ENCODE data around the gene SAMSN1.
"Not testable (repeated sequence)": the region's sequence is repeated elsewhere in the genome, so short reads cannot be mapped to it uniquely, and the experiment has no call there.

Gene SAMSN1

DNA sequence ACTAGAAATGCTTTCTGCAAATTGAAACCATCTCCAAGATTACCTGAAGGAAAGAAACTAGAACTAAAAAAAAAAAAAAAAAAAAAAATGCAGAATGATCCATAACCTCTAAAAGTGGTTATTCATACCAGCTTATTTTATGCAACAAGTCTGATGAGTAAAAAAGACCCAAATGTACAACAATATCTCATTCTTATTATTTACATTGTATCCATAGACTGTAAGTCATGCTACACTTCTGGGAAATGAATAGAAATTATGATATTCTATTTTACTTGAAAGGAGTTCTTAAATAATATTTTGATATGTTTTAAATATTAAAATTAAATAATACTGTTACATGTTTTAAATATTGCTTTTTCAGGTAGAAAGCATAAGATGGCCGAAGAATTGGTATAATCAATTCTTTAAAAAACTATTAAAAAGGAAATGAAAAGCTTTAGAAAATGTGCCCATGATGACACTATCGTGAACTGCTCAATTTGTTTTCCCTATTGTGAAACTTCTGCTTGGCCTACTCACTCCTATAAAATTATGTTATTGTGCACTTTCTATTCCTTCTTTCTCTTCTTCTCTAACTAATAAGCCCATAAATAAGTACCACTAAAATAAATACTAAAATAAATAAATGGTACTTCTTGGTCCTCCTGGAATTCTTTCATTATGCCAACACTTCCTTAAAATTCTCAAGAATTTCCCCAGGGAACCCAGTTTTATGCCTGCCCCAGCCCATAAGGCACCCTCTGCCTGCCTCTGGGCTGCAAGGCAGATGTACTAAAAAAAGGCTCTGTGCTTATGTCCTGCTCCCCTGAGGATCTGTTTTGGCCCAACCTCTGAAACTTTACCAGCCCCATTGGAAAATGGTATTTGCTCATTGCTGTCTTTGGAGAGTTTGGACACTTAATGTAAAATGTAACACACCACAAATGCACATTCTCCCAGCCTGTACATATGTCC lies 18.1 kb downstream of the SAMSN1 start:
- no peak for DNase-seq

GRCh38 chr21:14526836-14527695 lies 19.0 kb downstream of the SAMSN1 start:
- DNase-seq: peak in 1 of 2 experiments; percentile 16

DNA sequence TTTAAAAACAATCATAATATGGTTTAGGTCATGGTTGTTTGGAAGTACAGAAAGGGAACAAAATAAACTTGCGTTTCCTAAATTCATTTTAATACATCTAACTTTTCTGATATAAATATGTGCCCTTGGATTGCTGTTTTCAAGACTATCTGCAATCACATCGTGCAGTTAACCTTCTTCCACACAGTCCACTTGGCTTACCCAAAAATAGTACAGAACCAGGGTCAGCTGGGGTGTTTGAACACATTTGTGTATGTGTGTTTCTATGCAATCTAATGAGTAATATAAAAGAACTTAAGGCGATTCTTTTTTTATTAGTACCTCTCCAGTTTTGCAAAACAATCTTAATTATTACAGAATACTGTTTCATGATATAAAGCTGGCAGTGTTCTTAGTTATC lies 19.9 kb downstream of the SAMSN1 start:
- DNase-seq: no peak

DNA sequence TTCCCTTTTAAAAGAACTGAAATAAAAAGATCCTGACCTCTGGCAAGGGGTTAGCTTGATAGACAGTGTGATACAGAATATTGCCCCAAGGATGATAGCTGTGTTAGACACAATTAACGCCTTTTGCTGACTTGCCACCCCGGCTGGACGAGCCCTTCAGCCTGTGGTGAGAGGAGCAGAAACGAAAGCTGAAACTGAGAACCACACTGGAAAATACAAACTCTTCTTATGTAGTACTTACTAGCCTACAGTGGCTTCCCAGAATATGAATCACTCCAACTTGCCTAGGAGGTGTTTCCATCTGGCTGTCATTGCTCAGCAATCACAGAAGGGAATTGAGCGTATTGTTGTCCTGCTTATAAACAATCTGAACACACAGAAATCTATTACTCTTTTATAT lies 22.9 kb downstream of the SAMSN1 start:
- DNase-seq: no peak

DNA sequence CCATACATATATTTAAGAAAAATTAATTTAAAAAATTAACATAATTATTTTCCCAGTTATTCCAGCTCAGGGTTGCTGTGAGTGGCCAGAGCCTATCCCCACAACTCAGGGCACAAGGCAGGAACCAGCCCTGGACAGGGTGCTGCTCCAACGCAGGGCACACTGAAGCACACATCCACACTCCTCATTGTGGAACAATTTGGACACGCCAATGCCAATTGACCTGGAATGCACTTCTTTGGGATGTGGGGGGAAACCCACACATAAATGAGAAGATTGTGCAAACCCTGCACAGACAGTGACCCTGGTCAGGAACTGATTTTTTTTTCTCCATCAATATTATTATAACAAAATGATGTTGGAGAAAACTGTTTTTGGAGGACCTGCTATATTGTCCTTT lies 23.4 kb downstream of the SAMSN1 start:
- DNase-seq: no peak

DNA sequence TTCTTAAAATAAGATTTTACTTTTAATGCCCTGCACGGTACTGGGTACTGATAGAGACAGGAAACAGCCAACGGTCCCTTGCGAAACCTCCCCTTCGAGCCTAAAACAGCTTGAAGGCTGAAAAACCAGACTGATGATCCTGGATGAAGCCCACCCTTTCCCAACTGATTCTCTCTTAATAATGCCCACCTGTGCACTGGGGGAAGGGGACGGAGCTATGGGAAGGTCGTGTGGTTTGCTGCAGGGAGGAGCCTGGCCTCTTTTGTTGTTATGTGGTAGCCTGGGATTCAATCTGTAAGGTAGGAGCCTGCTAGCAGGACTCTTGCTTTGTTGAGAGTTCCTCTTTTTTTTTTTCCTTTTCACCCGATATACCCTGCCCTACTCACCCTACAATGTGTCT lies 25.6 kb downstream of the SAMSN1 start:
- no peak for DNase-seq

DNA sequence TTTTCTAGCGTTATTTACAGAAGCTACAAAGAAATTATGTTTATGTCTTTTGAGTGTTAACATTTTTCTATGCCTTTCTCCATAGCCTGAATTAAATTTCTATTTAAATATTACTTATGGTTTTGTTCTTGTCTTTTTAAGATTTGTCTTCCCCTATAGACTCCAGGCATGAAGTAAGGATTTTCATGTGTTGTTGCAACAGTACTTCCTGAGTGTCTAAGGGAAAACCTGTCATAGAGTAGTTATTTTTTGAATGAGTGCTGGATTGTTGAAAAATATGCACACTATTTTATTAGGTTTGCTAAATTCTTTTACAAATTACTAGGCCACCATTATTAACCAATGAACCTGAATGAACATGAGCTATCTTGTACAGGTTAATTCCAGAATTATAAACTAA lies 27.1 kb downstream of the SAMSN1 start:
- DNase-seq: no peak

DNA sequence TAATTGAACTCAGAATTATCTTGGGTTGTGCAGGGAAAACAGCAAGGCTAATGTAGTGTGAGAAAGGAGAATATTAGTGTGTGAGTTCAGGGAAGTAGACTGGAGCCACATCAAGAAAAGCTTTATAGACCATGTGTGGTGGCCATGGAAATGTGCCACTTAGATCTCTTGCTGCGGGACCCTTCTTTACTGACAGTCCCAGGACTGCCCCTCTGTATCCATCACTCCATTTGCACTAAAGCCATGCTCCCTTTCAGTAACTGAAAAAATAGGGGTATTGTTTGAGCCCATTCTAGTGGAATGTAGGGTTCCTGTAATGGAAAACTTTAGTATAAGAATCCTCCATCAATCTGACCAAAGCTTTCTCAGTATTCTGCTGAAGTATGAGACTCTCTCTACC lies 32.3 kb downstream of the SAMSN1 start:
- no peak for DNase-seq

GRCh38 chr21:14506859-14507457 lies 39.2 kb downstream of the SAMSN1 start:
- not testable (repeated sequence) for DNase-seq

GRCh38 chr21:14500873-14501272 lies 45.2 kb downstream of the SAMSN1 start:
- no peak for DNase-seq

DNA sequence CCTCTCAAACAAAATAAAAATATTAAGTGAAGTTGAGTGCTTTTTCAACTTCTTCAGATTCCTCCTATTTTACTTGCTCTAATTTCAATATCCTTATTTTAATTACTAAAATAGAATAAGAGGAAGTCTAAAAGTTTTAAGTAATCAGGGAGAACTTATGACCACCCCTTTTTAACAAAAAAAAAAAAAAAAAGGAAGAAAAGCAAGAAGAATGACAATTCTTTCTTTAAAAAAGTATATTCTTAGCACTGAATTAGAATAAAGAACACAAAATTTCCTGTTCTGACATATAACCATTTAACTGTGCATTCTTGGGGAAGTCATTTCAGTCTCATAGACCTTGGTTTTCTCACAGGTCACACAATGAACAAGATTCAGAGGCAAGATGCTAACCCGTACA lies 46.8 kb downstream of the SAMSN1 start:
- no peak for DNase-seq

DNA sequence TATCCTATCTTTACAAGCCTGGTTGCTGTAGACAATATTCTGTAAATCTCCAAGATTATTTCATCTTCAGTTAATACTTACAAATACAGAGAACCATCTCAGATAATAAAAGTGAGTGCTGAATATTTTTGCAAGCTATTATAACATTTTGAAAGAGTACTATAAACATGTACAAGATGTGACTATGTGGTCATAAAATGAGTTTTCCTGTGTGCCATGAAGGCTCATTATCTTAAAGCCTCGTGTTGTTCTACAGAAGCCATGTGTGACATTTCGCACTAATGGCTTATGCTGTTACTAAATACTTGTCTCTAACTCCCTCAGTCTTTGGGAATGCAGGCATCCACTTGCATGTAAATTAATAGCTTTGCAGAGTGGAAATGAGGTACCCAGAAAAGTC lies 48.3 kb downstream of the SAMSN1 start:
- DNase-seq: no peak

DNA sequence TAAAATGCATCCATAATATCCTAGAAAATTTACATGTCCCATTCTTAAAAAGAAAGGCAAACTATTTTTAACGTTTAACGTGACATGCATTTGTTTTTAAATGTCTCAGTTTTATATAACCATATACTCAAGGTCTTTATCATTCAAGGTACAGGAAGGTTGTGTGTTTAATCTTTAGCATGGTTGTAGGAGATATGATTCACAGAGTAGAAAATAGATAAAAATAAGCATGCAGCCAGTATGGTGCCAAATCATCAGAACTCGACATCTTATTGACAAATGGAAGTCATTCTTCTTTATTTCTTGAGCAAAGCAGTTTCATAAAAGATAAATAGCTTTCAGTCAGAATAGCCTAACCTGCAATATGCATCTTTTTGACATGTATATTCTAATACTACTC lies 51.0 kb downstream of the SAMSN1 start:
- no peak for DNase-seq

- DNase-seq: not testable (repeated sequence)
Measured at GRCh38 chr21:14494181-14494580, 51.9 kb downstream of the SAMSN1 start.

- DNase-seq: no peak
Measured at GRCh38 chr21:14493731-14494130, 52.4 kb downstream of the SAMSN1 start.

DNA sequence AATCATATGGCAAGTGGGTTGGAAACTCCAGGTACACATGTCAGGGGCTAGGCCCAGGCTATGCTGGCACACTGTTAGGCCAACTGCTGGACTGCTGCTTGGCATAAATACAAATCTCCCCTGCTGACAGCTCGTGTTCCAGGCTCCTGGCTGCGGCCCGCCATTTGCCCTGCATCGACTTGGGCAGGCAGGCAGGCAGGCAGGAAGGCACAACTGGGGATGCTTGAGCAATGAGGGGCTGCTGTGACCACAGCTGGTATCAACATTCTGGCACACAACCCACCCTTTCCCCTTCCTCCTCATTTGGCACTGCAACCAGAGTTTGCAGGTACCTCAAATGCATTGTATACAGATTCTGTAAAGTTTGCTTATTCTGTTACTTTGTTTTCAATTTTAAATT lies 53.2 kb downstream of the SAMSN1 start:
- no peak for DNase-seq

GRCh38 chr21:14491269-14491681 lies 54.8 kb downstream of the SAMSN1 start:
- no peak for DNase-seq

GRCh38 chr21:14488672-14489204 lies 57.4 kb downstream of the SAMSN1 start:
- no peak for DNase-seq

DNA sequence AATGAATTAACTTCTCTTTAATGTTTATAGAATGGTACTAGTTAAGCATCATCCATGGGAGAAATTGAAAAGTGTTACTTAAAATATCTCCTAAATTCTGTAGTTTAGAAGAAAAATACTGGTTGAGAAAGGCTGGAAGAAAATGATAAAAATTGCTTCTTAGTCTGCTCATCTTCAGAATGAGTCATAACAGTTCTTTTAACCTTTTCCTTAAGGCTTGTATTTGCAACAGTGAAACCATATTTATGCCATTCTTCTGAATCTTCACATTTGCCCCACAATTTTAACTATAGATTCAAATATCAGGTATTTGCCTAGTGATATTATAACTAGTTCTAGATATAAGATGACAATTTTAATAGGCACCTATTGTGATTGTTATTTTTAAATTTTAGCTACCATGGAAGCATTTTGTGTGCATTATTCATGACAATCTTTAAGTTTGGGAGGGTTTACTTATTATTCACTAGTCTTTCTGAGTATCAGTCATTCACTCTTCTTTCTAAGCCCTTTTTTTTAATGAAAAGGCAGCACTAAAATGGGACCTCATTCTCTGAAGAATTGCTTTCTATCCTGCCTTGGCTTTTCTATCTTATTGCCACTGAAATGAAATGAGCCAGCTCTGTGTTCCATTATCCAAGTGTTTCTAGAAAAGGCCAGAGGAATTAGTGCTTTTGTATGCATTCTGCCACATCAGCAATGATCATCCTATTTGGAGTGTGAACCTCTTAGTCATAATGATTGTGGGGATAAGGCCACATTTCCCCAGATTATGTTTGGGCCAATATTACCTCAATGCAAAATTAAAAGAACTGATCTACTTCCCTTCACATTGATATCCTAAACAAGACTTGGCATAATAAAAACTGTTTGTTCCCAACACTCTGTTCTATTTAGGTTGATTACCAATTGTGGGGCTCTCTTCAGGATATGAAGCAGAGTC lies 58.4 kb downstream of the SAMSN1 start:
- no peak for DNase-seq

GRCh38 chr21:14486869-14487268 lies 59.2 kb downstream of the SAMSN1 start:
- DNase-seq: no peak

- DNase-seq: no peak
Measured at GRCh38 chr21:14484188-14485009, 61.7 kb downstream of the SAMSN1 start.
